ENCODE results near the gene KLF5. TPM values are rescaled to one million over a fixed set of nuclear protein-coding genes. Genes with fewer than 3 reads are reported as not detected.
A peak's percentile ranks its signal among the peaks of the same experiment; 100 is the strongest.

Gene KLF5
- total RNA-seq, 1 donor from 2014 or later: 189 TPM

DNA sequence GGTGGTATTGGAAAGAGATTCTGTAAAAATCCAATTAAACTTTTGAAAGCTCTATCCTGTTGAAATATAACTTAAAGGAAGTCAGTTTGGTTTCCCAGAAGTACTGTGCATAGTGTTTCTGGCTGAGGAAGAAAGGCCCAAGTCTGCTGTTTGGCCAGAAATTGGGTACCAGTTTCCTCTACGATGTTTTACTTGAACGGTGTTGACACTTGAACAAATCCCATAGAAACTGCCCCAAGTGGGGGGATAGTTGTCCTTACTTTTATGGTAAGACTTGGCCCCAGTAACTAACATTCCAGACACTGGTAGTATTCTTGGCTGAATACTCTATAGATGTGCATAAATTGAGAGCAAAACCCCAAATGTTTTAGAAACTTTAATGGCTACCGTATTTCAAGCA lies 14.2 kb downstream of the KLF5 start:
- Mint-ChIP-seq H3K4me3 (peak overlapping the region; percentile 83), H3K4me1 (ENCODE audit: unreplicated experiment) (peaks cover 26% of the 10 kb centered on the region), H3K27me3 (no peaks in the 10 kb centered on the region), H3K36me3 (peaks cover 54% of the 10 kb centered on the region), H3K9me3 (no peaks in the 10 kb centered on the region), H3K27ac (peak overlapping the region; percentile 93)
- no peak for DNase-seq (ENCODE audit: extremely low spot score, unreplicated experiment)
- TF ChIP-seq, protein P1, sequence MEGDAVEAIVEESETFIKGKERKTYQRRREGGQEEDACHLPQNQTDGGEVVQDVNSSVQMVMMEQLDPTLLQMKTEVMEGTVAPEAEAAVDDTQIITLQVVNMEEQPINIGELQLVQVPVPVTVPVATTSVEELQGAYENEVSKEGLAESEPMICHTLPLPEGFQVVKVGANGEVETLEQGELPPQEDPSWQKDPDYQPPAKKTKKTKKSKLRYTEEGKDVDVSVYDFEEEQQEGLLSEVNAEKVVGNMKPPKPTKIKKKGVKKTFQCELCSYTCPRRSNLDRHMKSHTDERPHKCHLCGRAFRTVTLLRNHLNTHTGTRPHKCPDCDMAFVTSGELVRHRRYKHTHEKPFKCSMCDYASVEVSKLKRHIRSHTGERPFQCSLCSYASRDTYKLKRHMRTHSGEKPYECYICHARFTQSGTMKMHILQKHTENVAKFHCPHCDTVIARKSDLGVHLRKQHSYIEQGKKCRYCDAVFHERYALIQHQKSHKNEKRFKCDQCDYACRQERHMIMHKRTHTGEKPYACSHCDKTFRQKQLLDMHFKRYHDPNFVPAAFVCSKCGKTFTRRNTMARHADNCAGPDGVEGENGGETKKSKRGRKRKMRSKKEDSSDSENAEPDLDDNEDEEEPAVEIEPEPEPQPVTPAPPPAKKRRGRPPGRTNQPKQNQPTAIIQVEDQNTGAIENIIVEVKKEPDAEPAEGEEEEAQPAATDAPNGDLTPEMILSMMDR (conservative IDR thresholded peaks at IDR 0.05): no peak

DNA sequence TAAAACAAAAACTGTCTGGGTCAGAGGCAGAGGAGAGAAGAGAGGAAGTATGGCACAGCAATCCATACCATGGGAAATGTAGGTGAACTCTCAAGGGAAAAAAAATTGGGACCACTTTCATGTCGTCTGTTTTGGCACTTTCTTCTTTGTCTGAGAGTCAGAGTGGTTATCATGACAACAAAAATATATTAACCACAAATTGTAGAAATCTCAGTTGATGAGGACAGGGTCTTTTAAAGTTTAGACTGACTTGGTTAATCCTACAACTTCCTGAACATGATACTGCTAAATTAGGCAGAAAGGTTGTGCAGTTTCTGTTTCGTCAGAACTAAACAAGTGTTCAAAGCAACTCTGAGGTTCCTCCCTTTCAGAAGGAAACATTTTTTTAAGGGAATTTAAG lies 15.2 kb downstream of the KLF5 start:
- Mint-ChIP-seq H3K4me1 (ENCODE audit: unreplicated experiment) (peaks cover 26% of the 10 kb centered on the region), H3K36me3 (peaks cover 57% of the 10 kb centered on the region), H3K27ac (peak overlapping the region; percentile 91), H3K27me3 (no peaks in the 10 kb centered on the region), H3K4me3 (peak overlapping the region; percentile 68), H3K9me3 (no peaks in the 10 kb centered on the region)
- TF ChIP-seq, protein P1 (conservative IDR thresholded peaks at IDR 0.05): no peak
- no peak for DNase-seq (ENCODE audit: extremely low spot score, unreplicated experiment)

DNA sequence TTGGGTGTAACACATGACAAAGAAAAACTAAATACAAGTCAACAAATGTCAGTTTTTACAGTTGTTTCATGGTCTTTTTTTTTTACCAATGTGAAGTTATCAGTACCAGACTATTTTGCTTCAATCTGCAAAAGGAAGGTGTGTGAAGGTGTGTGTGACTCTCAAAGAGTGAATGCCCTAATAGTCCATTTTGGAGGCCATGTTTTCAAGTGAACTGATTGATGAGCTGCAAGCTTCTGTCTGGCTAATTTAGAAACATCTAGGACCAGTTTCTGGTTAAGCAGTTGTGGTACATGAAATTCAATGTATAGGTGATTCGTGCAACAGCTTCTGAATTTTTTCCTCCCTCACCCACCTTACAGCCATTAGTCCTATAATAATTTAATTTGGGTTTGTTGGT lies 16.1 kb downstream of the KLF5 start:
- TF ChIP-seq, protein P1 (conservative IDR thresholded peaks at IDR 0.05): no peak
- H3K27ac Mint-ChIP-seq: peak overlapping the region; percentile 91
- H3K4me1 Mint-ChIP-seq (ENCODE audit: unreplicated experiment): peaks cover 26% of the 10 kb centered on the region
- H3K9me3 Mint-ChIP-seq: peaks cover 5% of the 10 kb centered on the region
- peaks cover 55% of the 10 kb centered on the region for H3K36me3 Mint-ChIP-seq
- DNase-seq (ENCODE audit: extremely low spot score, unreplicated experiment): no peak
- H3K27me3 Mint-ChIP-seq: no peaks in the 10 kb centered on the region
- peak overlapping the region; percentile 66 for H3K4me3 Mint-ChIP-seq

DNA sequence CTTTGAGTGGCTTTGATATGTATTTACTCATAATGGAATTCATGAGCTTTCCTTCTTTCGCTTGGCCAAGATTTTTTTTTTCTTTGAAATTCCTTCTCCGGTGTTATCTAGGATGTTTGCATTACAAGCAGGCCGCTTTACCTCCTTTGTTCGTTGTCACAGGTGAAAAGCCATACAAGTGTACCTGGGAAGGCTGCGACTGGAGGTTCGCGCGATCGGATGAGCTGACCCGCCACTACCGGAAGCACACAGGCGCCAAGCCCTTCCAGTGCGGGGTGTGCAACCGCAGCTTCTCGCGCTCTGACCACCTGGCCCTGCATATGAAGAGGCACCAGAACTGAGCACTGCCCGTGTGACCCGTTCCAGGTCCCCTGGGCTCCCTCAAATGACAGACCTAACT lies 16.7 kb downstream of the KLF5 start:
- peaks cover 5% of the 10 kb centered on the region for H3K9me3 Mint-ChIP-seq
- H3K27ac Mint-ChIP-seq: peak overlapping the region; percentile 91
- peaks cover 50% of the 10 kb centered on the region for H3K36me3 Mint-ChIP-seq
- DNase-seq (ENCODE audit: extremely low spot score, unreplicated experiment): no peak
- peaks cover 26% of the 10 kb centered on the region for H3K4me1 Mint-ChIP-seq (ENCODE audit: unreplicated experiment)
- H3K27me3 Mint-ChIP-seq: no peaks in the 10 kb centered on the region
- H3K4me3 Mint-ChIP-seq: peak overlapping the region; percentile 63
- TF ChIP-seq, protein P1 (conservative IDR thresholded peaks at IDR 0.05): no peak

DNA sequence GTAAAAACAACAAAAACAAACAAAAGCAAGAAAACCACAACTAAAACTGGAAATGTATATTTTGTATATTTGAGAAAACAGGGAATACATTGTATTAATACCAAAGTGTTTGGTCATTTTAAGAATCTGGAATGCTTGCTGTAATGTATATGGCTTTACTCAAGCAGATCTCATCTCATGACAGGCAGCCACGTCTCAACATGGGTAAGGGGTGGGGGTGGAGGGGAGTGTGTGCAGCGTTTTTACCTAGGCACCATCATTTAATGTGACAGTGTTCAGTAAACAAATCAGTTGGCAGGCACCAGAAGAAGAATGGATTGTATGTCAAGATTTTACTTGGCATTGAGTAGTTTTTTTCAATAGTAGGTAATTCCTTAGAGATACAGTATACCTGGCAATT lies 17.1 kb downstream of the KLF5 start:
- H3K4me3 Mint-ChIP-seq: peak overlapping the region; percentile 63

More for the DNA sequence above, 17.1 kb downstream of the KLF5 start:
- peak overlapping the region; percentile 91 for H3K27ac Mint-ChIP-seq
- H3K9me3 Mint-ChIP-seq: peaks cover 5% of the 10 kb centered on the region
- TF ChIP-seq, protein P1 (conservative IDR thresholded peaks at IDR 0.05): no peak
- peaks cover 48% of the 10 kb centered on the region for H3K36me3 Mint-ChIP-seq
- DNase-seq (ENCODE audit: extremely low spot score, unreplicated experiment): no peak
- H3K27me3 Mint-ChIP-seq: no peaks in the 10 kb centered on the region
- peaks cover 24% of the 10 kb centered on the region for H3K4me1 Mint-ChIP-seq (ENCODE audit: unreplicated experiment)

Measured in type B pancreatic cell (in vitro differentiated cells).